NCI-H774 (cell line): ENCODE data around the gene MTSS2.

Experiments
- DNase-seq: peaks from one replicate; lab custom pipeline; 2025; lab: John Stamatoyannopoulos, UW

Gene MTSS2, protein sequence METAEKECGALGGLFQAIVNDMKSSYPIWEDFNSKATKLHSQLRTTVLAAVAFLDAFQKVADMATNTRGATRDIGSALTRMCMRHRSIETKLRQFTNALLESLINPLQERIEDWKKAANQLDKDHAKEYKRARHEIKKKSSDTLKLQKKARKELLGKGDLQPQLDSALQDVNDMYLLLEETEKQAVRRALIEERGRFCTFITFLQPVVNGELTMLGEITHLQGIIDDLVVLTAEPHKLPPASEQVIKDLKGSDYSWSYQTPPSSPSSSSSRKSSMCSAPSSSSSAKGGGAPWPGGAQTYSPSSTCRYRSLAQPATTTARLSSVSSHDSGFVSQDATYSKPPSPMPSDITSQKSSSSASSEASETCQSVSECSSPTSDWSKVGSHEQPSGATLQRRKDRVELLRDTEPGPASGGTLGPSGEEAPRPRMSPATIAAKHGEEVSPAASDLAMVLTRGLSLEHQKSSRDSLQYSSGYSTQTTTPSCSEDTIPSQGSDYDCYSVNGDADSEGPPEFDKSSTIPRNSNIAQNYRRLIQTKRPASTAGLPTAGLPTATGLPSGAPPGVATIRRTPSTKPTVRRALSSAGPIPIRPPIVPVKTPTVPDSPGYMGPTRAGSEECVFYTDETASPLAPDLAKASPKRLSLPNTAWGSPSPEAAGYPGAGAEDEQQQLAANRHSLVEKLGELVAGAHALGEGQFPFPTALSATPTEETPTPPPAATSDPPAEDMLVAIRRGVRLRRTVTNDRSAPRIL

DNA sequence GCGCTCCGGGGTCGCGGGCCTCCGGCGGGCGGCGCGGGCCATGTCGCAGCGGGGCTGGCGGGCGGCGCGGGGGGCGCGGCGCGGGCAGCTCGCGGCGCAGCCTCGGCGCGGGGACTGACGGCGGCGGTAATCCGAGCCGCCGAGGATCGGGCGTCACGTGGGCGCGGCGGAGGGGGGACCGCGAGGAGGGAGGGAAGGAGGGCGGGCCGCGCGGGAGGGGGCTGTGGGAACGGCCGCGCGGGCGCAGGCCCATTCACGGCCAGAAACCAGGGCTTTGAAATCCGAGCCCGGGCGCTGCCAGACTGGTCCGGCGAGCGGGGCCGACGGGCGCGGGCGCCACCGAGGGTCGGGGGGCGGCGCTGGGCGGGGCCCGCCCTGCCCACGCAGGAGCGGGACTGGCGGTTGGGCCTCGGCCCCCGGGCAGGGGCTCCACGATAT is at the start of gene MTSS2:
Gene MTSS2, minus strand, starts transcription at position 116 of the 438 bp plus-strand sequence. CDS start 262 bp downstream, outside the sequence.
- peak; percentile 8 for DNase-seq

DNA sequence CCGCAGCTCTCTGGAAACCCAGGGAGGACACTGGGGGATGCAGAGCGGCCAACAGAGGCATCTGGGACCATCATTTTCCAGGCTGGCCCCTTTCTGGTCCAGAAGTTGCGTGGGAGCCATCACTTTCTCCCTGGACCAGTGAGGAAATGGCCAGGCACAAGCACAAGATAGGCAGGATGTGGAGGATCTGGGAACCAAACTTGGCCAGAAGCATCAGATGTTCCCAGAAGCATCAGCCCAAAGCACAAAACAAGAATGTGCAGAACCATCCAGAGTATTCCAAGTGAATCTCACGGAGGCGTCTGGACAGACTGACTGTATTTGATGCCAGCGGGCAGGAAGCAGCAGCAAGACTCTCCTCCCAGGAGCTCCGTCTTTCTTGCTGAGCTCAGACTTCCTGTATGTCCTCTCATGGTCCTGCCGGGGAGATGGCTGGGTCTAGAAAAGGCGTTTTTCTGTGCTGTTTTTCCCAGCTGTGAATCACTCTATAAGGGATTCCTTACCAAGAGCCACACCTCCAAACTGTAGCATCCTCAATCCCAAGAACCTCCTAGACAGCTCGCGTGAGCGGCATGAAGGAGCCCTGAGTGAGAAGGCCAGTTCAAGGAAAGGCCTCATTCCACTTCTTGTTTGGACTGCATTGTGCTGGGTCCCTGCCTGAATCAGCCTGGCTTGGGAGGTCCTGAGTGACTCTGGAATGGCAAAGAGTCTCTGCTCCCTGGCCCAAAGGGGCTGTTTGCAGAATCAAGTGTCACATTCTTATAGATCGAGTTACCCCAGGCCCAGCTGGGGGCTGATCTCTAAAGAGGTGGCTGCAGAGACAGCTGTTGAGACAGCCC is 49.5 kb upstream of the MTSS2 start:
- no peak for DNase-seq

DNA sequence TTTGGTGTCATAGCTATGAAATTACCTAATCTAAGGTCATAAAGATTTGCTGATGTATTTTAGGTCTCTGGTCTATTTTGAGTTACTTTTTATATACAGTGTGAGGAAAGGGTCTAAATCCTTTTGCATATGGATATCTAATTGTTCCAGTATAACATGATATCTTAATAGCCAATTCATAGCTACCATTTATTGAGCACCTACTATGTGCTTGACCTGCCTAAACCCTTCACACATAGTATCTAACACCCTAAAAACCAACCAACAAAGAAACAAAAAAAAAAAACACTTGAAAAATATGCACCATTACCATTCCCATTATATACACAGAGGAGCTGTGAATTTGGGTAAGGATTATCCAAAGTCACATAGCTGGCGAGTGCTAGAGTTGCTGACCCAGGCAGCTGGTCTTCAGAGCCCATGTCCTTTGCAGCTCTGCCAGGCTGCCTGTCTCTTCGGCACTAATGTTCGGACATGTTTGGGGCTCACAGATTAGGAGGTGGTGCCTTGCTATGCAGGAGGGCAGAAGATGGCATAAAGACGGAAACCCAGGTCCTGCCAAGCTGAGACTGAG is 48.8 kb upstream of the MTSS2 start:
- no peak for DNase-seq

DNA sequence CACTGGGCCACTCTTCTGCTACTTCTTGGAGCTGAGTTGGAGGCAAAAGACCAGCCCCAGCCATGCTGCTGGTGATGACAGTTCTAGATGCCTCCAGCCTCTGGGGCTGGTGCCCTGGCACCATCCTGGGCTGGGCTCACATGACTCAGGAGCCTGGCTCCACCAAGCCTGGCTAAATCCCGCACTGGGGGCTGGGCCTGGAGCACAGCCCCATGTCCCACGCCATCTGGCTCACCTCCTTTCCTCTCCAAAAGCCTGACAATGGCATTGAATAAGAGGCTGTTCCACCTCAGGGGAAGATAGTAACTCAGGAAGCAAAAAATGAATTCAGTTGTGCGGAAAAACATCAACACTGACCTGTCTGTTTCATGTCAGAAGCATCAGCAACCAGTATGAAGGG is 45.1 kb upstream of the MTSS2 start:
- DNase-seq: no peak

DNA sequence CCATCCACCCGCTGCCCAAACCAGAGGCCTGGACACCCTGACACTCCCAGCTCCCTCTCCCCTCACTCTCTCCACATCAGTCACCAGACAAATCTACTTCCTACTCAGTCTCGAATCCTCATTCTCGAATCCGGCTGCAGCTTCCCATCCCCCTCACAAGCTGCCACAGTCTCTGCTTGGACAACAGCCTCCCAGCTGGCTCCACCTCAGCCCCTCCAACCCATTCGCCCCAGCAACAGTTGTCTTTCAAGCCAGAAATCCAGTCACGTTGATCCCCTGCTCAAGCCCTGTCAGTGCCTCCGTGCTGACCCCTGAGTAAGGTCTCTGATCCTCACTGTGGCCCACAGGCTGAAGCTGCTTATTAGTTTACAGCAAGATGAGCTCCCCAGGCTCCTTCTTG is 44.2 kb upstream of the MTSS2 start:
- DNase-seq: no peak

DNA sequence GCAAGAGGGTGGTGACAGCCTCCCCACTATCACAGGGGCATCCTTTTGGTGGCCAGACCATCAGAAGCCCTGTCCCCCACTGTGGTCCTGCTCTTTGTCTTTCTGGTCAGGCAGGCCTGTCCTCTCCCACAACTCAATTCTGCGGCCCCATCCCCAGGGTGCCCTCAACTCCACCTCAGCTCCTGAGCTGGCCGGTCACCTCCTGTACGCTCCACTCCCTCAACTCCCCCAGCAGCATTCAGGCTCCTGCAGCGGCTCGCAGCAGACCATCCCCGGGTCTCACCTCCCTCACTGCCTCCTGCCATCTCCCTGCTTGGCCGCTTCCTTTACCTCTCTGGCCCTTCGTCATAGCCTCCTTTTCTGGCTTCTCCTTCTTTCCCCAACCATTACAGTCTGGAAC is 43.4 kb upstream of the MTSS2 start:
- no peak for DNase-seq

DNA sequence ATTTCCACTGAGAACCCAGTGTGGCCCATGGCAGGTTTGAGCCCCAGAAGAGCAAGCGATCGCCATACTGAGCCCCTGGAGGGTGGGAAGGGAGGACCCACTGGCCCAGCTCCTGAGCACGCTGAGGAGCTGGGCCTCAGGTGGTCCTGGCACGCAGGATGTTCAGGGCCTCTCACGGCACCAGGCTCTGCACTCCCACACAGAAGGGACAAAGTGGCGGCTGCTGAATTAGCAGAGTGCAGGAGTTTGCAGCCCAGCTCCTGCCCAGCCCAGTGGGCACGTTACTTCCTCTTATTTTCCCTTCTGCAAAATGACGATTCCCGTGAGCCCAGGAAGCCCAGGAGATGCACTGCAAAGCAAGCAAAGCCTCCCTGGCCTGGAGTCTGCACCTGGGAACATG is 42.3 kb upstream of the MTSS2 start:
- DNase-seq: no peak

DNA sequence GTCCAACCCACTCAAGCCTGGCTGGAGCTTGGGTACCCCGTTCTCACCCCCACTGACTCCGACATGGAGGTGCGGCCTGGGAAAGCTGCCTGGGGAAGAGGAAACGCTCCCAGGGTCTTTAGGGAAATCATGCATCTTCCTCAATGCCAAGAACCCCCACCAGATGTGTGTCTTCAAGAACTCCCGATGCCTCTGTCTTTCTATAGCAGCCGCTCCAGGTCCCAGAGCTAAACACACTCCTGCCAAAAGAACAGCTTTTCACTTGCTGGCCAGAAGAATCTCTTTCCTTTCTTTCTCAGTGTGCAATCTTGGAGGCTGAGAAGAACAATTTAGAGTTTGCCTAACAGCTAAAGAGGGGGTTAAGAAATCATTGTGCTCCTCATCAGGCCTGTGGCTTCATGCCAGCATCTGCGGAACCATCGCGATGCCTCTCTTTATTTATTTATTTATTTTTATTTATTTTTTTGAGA is 41.1 kb upstream of the MTSS2 start:
- DNase-seq: no peak

DNA sequence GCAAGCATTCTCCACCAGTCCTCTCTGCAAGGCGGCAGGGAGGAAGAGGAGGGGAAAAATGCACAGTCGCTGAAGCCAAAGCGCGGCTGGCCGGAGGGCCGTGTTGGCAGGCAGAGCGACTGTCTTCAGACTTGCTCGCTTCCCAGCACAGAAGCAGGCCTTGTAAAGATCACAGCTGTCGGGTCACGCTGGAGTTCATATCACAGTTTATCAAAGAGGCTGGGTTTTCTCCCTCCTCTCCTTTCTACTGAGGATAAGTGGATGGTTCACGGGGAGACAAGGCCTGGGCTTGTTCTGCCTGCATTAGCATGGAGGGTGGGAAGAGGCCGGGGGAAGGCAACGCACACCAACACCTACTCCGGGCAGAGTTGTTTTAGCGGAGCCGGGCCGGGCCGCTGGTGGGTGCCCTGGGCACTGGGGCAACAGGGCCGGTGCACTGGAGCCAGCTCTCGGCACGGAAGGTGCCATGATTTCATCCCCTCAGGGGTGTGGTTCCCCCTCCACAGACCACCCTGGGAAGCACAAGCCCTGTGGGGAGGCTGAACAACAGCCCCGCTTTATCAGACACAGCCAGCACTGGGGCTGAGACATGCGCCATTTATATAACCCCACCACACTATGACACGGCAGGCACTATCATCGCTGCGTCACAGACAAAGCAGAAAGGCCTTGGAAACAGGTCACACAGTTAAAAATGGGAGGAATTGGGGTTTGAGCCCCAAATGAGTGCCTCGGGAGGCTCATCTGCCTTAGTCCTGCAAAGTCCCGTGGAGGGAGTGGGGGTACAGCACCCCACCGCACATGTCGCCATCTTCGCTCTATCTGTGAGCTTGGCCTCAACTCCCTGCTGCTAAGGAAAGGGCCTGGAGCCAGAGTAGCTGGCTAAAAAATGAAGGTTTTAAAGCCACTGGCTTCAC is 40.3 kb upstream of the MTSS2 start:
- no peak for DNase-seq

DNA sequence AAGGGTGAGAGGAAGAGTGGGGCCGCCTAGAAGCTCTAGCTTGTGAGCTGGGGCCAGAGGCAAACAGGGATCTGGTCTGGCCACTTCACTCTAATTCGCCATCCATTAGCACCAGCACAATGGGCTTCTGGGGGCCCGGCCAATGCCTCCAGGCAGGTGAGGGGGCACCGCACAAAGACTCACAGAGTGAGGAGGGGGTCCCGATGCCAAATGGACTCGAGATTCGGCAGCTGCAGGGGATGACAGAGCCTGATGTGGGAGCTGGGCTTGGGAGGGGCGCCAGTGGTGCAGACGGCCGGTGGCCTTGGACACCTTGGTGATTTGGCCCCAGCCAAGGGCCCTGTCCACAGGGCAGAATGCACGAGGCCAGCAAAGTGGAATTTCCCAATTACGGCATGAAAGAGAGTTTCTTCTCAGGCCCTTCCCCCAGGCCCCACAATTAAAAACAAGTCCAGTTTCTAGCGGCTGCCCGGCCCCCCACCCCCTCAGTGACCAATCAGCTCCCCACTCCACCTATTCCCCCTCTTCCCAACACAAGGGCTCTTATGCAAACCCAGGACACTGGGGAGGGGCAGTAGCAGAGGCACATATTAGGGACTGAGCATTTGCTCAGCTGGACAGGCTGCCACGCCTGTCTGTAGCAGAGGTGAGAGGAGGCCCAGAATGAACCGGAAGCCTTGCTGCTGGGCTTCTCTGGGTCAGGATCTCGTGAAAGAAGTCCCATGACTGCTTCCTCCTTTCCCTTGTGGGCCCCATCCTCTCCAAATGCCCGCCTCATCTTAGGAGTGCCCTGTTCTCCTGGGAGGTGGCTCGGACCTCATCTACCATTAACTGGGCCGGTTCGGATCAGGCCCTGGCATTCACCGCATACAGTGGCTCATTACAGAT is 39.4 kb upstream of the MTSS2 start:
- no peak for DNase-seq

DNA sequence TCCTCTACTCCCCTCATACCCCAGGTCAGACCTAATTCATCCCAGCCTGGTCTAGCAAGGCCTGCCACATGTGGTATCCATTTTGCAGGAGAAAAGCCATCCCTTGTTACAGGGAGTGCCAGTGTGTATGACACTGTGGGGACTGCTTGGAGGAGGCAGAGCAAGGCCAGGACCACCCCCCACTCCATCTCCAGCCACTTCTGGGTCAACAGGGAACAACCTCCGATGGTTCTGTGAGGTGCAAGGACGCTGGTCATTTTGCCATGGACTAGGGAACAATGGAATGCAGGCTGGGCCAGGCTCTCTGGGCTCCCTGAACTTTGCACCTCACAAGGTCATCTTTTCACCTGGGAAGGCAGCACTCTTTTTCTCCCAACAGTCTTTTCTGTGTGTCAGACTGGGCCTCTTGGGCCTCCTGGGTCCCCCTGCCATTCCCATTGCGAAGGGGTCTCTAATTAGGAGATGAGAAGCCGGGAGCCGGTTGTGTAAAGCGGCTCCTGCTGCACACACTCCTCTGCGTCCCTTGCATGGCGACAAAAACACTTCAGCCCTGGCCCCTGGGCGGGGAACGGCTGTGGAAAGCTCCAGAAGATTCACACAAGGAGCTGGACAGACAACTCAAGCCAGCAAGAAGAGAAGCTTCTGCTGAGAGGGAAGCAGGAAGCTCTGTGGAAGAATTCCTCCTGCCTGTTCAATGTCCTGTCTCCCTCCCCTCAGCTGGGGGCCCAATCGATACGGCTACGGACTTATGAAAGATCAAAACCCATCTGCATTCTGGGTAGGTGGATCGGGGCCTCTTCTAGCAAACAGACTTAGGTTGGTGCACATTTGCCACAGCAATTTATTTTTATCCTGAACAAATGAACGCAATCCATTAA is 38.5 kb upstream of the MTSS2 start:
- DNase-seq: no peak

DNA sequence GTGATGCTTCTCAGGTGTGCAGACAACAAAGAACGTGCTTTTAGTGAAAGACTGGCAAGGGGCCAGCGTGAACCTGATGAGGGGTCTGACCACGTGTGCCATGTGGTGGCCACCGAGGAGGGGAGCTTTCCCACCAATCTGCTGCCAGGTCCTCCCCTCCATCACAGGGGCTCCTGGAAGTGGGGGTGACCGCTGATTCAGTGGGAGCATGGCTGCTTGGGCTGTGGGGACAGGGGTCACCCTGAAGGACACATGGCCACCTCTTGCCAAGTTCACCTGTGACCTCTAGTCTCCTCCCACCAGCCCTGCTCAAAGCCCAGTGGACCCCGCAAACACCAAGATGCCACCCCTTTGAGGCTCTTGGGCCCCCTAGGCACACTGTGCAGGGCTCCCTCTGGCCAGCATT is 37.9 kb upstream of the MTSS2 start:
- no peak for DNase-seq

DNA sequence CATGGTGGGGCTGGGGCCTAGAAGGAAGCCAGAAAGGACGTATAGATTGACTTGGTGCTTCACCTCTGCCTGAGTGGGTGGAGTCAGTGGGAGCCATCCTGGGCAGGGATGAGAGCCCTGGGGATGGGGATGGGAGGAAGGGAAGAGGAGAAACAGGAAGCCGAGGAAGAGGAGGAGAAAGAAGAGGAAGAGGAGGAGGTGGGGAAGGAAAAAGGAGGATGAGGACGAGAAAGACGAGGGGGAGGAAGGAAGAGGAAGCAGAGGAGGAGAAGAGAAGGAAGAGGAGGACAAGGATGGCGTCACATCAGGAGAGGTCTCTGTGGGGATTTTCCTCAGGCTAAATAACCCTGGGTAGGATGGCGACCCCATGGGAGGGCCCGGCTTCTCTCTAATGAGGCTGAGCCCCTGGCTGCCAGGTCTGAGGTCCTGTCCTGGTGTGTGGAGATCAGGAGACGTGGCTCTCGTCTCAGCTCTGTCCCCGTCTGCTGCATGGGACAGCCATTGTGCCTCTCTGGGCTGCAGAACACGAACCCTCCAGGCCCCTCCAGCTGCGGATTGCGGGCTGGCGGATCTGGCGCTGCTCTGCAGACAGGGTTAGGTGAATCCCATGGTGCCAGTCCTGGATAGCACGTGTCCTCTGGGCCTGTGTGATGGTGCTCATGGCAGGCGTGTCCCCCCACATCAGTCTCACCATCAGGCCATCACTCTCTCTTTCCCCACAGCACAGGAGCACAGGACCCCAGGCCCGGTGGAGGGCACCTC is 35.5 kb upstream of the MTSS2 start:
- DNase-seq: no peak

DNA sequence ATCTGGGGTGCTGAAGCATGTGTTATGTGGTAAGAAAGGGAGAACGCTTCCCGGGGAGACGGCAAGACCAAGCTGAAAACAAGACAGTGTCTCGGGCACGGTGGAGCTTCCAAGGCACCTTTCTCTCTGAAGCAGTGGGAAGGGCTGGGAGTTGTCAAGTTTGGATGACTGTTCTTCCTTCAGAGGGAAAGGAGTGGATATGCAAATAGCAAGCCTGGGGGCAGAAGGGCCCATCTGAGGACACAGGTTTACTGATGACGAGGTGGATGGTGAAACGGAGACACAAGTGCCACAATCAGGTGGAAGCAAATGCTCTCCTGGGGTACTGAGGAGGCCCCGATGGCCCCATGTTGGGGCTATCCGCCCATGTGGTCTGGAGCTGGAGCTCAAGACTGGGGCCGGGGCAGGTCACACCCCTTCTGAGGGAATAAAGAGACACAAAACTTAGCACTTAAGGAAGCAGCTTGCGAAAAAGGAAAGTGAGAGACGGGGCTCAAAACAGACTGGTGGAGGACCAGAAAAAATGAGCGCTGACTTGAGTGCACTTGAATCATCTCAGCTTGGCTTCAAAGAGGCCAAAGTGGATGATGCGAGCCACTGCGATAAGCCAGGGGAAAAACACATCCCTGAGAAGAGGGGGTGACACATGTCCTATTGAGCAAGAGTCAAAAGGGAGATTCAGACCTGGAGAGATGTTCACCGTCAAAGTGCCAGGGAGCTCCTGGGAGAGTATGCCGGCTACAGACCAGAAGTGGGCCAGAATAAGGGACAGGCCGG is 34.8 kb upstream of the MTSS2 start:
- no peak for DNase-seq

DNA sequence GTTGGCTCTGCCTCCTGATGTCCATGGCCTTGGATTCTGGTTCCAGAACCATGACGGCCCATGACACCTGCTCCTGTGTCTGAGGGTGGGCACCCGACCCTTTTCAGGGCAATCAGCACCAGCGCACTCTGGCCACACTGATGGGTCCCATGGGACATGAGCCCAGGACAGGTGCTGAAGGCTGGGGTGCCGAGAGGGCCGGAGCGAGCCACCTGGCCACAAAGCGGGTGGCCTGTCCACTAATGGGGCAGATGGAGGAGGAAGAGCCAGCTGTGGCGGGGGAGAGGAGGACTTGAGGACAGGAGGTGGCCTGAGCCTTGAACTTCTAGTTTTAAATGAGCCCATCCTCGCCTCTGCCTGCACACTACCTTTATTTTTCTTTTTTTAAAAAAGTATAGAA is 31.2 kb upstream of the MTSS2 start:
- DNase-seq: no peak

DNA sequence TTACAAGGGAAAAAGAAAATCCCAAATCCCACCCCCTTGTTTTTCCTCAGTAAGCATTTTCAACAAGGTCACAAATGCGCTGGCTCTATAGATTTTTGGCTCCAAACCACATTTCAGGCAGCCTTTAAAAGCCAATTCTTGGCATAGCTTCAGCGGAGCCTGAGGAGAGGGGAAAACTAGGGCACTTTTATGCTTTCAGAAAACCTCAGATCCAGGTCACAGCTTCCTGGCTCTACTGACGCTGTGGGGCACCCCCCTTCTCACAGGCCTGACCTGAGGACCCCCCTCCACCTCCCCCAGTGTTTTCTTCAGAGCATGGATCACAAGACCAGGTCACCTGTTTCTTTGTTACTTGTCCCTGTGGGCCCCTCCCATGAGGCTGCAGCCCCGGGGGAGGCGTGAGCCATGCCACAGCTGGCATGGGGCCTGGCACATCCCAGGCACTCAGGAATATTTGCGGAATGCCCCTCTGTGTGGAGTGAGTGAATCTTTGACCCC is 30.1 kb upstream of the MTSS2 start:
- DNase-seq: no peak
